DND-41 (cell line): Measurements from ENCODE around the gene FSIP1.

Experiments used
- EZH2 ChIP-seq: IDR thresholded peaks from 3 replicates; pipeline ENCODE4 v1.6.1; 2012; ENCODE audit warnings: borderline replicate concordance, low read depth, mild to moderate bottlenecking, moderate library complexity, low read length, inconsistent platforms; ENCODE audit not compliant: severe bottlenecking
- TF ChIP-seq, protein P1 (sequence below): IDR thresholded peaks from 2 replicates; pipeline ENCODE4 v1.5.1; 2012; ENCODE audit warnings: borderline replicate concordance, low read length, moderate library complexity, mild to moderate bottlenecking; ENCODE audit not compliant: poor library complexity, severe bottlenecking; ENCODE audit errors: extremely low read depth

DNA sequence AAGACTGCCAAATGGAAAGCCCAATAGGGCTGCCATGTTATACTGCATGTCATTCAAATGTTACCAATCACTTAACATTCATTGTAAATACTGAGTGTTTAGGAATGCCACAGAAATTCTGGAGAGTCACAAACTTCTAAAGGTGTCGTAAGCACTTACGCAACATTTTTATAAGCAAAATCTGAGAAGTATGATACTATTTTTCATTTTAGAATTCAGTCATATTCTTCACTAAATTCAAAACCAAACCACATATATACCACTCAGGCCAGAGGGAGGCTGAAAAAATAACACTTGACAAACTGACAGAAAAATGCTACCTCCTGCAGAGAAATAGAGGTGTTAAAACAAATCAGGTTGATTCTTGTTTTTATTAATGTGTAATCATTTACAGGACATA is 112.0 kb downstream of the FSIP1 start:
- TF ChIP-seq, protein P1, sequence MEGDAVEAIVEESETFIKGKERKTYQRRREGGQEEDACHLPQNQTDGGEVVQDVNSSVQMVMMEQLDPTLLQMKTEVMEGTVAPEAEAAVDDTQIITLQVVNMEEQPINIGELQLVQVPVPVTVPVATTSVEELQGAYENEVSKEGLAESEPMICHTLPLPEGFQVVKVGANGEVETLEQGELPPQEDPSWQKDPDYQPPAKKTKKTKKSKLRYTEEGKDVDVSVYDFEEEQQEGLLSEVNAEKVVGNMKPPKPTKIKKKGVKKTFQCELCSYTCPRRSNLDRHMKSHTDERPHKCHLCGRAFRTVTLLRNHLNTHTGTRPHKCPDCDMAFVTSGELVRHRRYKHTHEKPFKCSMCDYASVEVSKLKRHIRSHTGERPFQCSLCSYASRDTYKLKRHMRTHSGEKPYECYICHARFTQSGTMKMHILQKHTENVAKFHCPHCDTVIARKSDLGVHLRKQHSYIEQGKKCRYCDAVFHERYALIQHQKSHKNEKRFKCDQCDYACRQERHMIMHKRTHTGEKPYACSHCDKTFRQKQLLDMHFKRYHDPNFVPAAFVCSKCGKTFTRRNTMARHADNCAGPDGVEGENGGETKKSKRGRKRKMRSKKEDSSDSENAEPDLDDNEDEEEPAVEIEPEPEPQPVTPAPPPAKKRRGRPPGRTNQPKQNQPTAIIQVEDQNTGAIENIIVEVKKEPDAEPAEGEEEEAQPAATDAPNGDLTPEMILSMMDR: no peak
- no peak for TF ChIP-seq EZH2
